K562 (cell line): ENCODE results near the gene SIGLEC9. TPM values are rescaled to one million over a fixed set of nuclear protein-coding genes. Genes with fewer than 3 reads are reported as not detected.

Experiments
- ATAC-seq: fragments of 200-7000 bp; cut with Tn5 transposase; 3 replicates; pipeline ENCODE4 v1.9.1; 2020; ENCODE audit warnings: moderate library complexity
- BruUV-seq: library from RNA; stranded (reverse); fragments of 400-500 nt; replicated peaks from 2 replicates; lab custom pipeline; 2021; lab: Mats Ljungman, UMichigan
- CTCF ChIA-PET: fragments of 300-600 bp; formaldehyde crosslinking; extraction: SDS; loops from one replicate; lab custom pipeline; 2021; ENCODE audit warnings: low intra/inter-chr PET ratio; lab: Yijun Ruan, JAX
- POLR2A ChIA-PET: fragments of 300-600, 350-650 bp; sonication (Branson Sonifier 250); formaldehyde crosslinking; extraction: SDS; loops from one replicate; lab custom pipeline; 2021; ENCODE audit warnings: antibody characterized with exemption, inconsistent platforms; lab: Yijun Ruan, JAX
- DNase-seq, 4 experiments: peaks; one replicate each; pipeline versions ENCODE4 v3.0.0 to v3.0.0-alpha.2; 2011 to 2018; ENCODE audit warnings: low spot score in 3 of 4, mixed read lengths in 3 of 4; ENCODE audit errors: extremely low read depth in 1 of 4
- FAIRE-seq: peaks from 2 replicates; lab custom pipeline; 2011; peaks lifted over from hg19 to GRCh38; lab: Jason Lieb, UNC
- H2AFZ ChIP-seq: 2 replicates; pipeline ENCODE4 v1.6.0; 2011; ENCODE audit warnings: low read depth, low read length, control low read depth, inconsistent platforms
- H3K27ac ChIP-seq: fragments of 200-600 bp; 3 replicates; pipeline ENCODE4 v1.8.0; 2011; ENCODE audit warnings: low read depth, mild to moderate bottlenecking, control low read depth, inconsistent platforms, low read length, moderate library complexity, mixed read lengths; ENCODE audit errors: extremely low read depth
- H3K27me3 ChIP-seq, 2 experiments: fragments of 300-600 bp in 1 of 2; 2 replicates in 1 of 2; 3 replicates in 1 of 2; pipeline versions ENCODE4 v1.6.0 to v1.8.0; 2011; ENCODE audit warnings: inconsistent platforms in 2 of 2, low read length in 2 of 2, mild to moderate bottlenecking in 1 of 2, mixed read lengths in 1 of 2, moderate library complexity in 1 of 2; ENCODE audit not compliant: control insufficient read depth in 2 of 2, insufficient read depth in 2 of 2
- H3K36me3 ChIP-seq: fragments of 300-600 bp; 3 replicates; pipeline ENCODE4 v1.8.0; 2011; ENCODE audit warnings: mild to moderate bottlenecking, low read length, inconsistent platforms; ENCODE audit not compliant: control insufficient read depth, insufficient read depth
- H3K4me1 ChIP-seq, 2 experiments: fragments of 200-600 bp in 1 of 2; replicated peaks in 1 of 2; 2 replicates in 1 of 2; 3 replicates in 1 of 2; pipeline versions ENCODE4 v1.5.1 to v1.8.0; 2011; ENCODE audit warnings: inconsistent platforms in 2 of 2, low read length in 2 of 2, mild to moderate bottlenecking in 1 of 2, mixed read lengths in 1 of 2, moderate library complexity in 1 of 2; ENCODE audit not compliant: control insufficient read depth in 2 of 2, insufficient read depth in 2 of 2
- H3K4me2 ChIP-seq: 2 replicates; pipeline ENCODE4 v1.6.1; 2011; ENCODE audit warnings: low read length, control low read depth, inconsistent platforms, mixed read lengths; ENCODE audit not compliant: insufficient read depth
- H3K4me3 ChIP-seq: fragments of 200-600 bp; sonication (generic), shearing (Covaris generic); 2 replicates; pipeline ENCODE4 v1.5.1; 2016; ENCODE audit warnings: control low read depth, inconsistent platforms
- H3K79me2 ChIP-seq: fragments of 200-600 bp; 3 replicates; pipeline ENCODE4 v1.8.0; 2011; ENCODE audit warnings: low read length, inconsistent platforms; ENCODE audit not compliant: control insufficient read depth, insufficient read depth
- H3K9ac ChIP-seq, 2 experiments: 2 replicates each; pipeline versions ENCODE4 v1.6.0 to v1.6.1; 2011; ENCODE audit warnings: low read depth in 2 of 2, low read length in 2 of 2, control low read depth in 1 of 2, inconsistent platforms in 1 of 2, mild to moderate bottlenecking in 1 of 2, mixed read lengths in 1 of 2; ENCODE audit not compliant: insufficient read depth in 1 of 2
- H3K9me1 ChIP-seq: one replicate; pipeline ENCODE4 v1.6.0; 2011; ENCODE audit warnings: inconsistent platforms, mild to moderate bottlenecking, low read length, moderate library complexity; ENCODE audit not compliant: control insufficient read depth, insufficient read depth
- H3K9me3 ChIP-seq: replicated peaks from 2 replicates; pipeline ENCODE4 v1.5.1; 2011; ENCODE audit warnings: low read depth, low read length, inconsistent platforms; ENCODE audit not compliant: control insufficient read depth, insufficient read depth
- H4K20me1 ChIP-seq: replicated peaks from 2 replicates; pipeline ENCODE4 v1.6.1; 2011; ENCODE audit warnings: low read length, inconsistent platforms, mixed read lengths; ENCODE audit not compliant: control insufficient read depth, insufficient read depth
- ETV5 ChIP-seq: sonication (generic); formaldehyde crosslinking; IDR thresholded peaks from 2 replicates; pipeline ENCODE4 v1.4.0; 2020; ENCODE audit warnings: low read depth, mild to moderate bottlenecking, missing genetic modification reagents
- KLF10 ChIP-seq: fragments of 250-450 bp; sonication (Bioruptor Pico); IDR thresholded peaks from 2 replicates; pipeline ENCODE4 v1.6.1; 2021; ENCODE audit warnings: matching md5 sums
- TAL1 ChIP-seq: fragments of 450-650 bp; IDR thresholded peaks from 2 replicates; pipeline ENCODE4 v1.6.1; 2016; ENCODE audit warnings: mild to moderate bottlenecking
- ZNF239 ChIP-seq: fragments of 250-450 bp; sonication (Bioruptor Pico); IDR thresholded peaks from 2 replicates; pipeline ENCODE4 v1.4.0; 2020; ENCODE audit warnings: mild to moderate bottlenecking
- ZZZ3 ChIP-seq: fragments of 450-650 bp; IDR thresholded peaks from 2 replicates; pipeline ENCODE4 v1.6.1; 2016; ENCODE audit warnings: antibody characterized with exemption, mild to moderate bottlenecking, moderate library complexity
- WGBS: fragments of 100-300 bp; shearing (Covaris generic); methylation state at CpG from one replicate; pipeline ENCODE4 v1.1.6; 2016; ENCODE audit warnings: low coverage, mixed read lengths; ENCODE audit not compliant: insufficient coverage; ENCODE audit errors: missing lambda C conversion rate; 5-methylcytosine and 5-hydroxymethylcytosine counted together
- in situ Hi-C: fragments of 300-500 bp; cut with MboI; formaldehyde crosslinking; loops from 4 replicates; pipeline ENCODE4 v1.15.0; 2018; ENCODE audit warnings: inconsistent platforms, mixed read lengths
- intact Hi-C: fragments of 100-400 bp; cut with micrococcal nuclease; formaldehyde crosslinking; loops from 2 replicates; pipeline ENCODE4 v1.14.2; 2022
- polyA plus RNA-seq, 8 experiments: library from polyadenylated mRNA; depleted of rRNA in 4 of 8; stranded (reverse) in 5 of 8; unstranded in 3 of 8; fragments of >200 nt; fragmentation: Nextera tagmentation in 2 of 8; fragmentation: Illumina TruSeq in 1 of 8; extraction: Ambion mirVana in 2 of 8; extraction: Trizol in 1 of 8; gene quantifications; 2 replicates each; pipeline versions ENCODE4 v1.2.1 to v1.2.3, GENCODE V29; 2011 to 2014; ENCODE audit warnings: inconsistent platforms in 1 of 8, missing spikeins in 1 of 8
- total RNA-seq, 7 experiments: library from RNA; depleted of rRNA in 6 of 7; stranded (reverse); fragments of >200 nt in 6 of 7; fragmentation: Illumina TruSeq in 2 of 7; extraction: Trizol in 2 of 7; gene quantifications; 2 replicates each; pipeline versions ENCODE4 v1.2.1 to v1.2.3, GENCODE V29; 2011 to 2021; ENCODE audit warnings: low replicate concordance in 1 of 7
- TF ChIP-seq, protein P1 (sequence below): sonication (generic); IDR thresholded peaks from 2 replicates; pipeline ENCODE4 v1.6.1; 2016
- TF ChIP-seq, protein P2 (sequence below): IDR thresholded peaks from 2 replicates; pipeline ENCODE4 v1.6.1; 2011; ENCODE audit warnings: borderline replicate concordance, low read depth, mild to moderate bottlenecking, moderate library complexity, low read length; ENCODE audit not compliant: insufficient read depth, poor library complexity, severe bottlenecking
- TF ChIP-seq, protein P3 (sequence below): sonication (generic); formaldehyde crosslinking; IDR thresholded peaks from 2 replicates; pipeline ENCODE4 v1.8.0; 2023; ENCODE audit warnings: missing genetic modification reagents, mild to moderate bottlenecking, borderline replicate concordance

Gene SIGLEC9
- total and polyA plus RNA-seq, 9 of the 15 experiments (the other 6 are each of a cell fraction or from before 2014, with no cell fraction given) = 0.09 to 0.34 (median 0.22) TPM; not detected in 4

DNA sequence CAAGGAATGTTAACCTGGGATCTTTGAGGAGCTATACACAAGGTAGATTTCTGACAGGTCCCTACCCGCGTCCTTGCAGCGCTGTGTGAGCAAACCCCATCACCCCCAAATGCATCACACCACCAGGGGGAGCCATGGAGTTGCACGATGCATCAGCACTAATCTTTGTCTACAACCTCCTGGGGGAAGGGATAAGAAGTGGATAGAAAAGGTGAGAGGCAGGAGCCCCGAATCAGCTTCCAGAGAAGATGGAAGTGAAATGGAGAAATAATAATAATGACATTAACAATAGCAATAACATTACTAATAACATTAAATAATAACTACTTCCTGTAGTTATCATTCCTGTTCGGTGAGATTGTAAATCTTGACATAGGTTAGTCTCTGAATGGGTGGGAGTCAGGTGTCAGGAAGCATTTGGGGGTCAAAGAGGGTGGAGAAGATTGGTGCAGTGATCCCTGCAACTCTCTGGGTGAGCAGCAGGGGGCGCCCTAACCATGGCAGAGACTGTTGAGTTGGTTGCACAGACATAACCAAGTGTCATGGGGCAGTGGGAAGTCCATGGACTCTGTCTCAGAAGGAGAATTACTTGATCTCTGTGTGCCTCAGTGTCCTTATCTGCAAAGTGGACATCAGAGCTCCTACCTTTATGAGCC, 33.9 kb downstream of the SIGLEC9 start:
- peak; percentile 97 for FAIRE-seq
- Histone ChIP-seq H3K27ac (peak overlapping the region; percentile 34; the same call in 1 of the 3 replicates), H3K4me2 (no peak overlapping the region; the same call in 1 of the 2 replicates), H3K9ac (no peak overlapping the region), H3K36me3 (no peaks in the 10 kb centered on the region), H3K27me3 (peaks cover 3 to 18% of the 10 kb centered on the region in 2 experiments; a peak in 3 of 5 replicates), H3K9me3 (no peaks in the 10 kb centered on the region), H3K4me1 (peaks cover 0 to 9% of the 10 kb centered on the region in 2 experiments; a peak in 2 of 5 replicates), H3K4me3 (no peak overlapping the region), H4K20me1 (no peaks in the 10 kb centered on the region; the same call in 1 of the 2 replicates), H3K79me2 (no peaks in the 10 kb centered on the region), H3K9me1 (no peaks in the 10 kb centered on the region), H2AFZ (peak overlapping the region; percentile 49; the same call in 1 of the 2 replicates)
- intact Hi-C loops (loop anchor here (1.0 to 10.0 kb wide), 3 partner anchors 11 to 496 kb away; no protein-coding TSS in a partner anchor), in situ Hi-C loops (loop anchor here (5.0 to 25.0 kb wide), 2 partner anchors 99 to 504 kb away; no protein-coding TSS in a partner anchor)
- peak; percentile 96 for ATAC-seq
- no TSS peak for BruUV-seq
- CTCF ChIA-PET = interaction anchor here (0.5 to 2.1 kb wide), 10 partner anchors 11 to 479 kb away, joined by 3 to 34 read pairs (median 3); no protein-coding TSS in a partner anchor
- POLR2A ChIA-PET = interaction anchor here (0.6 to 1.4 kb wide), 4 partner anchors 10 to 121 kb away, joined by 3 to 5 read pairs (median 3); no protein-coding TSS in a partner anchor
- 7% methylated on average over 7 of the region's 7 CpGs for WGBS
- peak; percentile 73 to 85 (median 78) for DNase-seq
- TF ChIP-seq KLF10 (no peak), ZNF239 (CRISPR knock-in tag) (no peak; the same call in 1 of the 2 replicates), TAL1 (peak; percentile 16; the same call in 1 of the 2 replicates), ETV5 (CRISPR knock-in tag) (no peak), ZZZ3 (no peak)
- TF ChIP-seq, protein P1, sequence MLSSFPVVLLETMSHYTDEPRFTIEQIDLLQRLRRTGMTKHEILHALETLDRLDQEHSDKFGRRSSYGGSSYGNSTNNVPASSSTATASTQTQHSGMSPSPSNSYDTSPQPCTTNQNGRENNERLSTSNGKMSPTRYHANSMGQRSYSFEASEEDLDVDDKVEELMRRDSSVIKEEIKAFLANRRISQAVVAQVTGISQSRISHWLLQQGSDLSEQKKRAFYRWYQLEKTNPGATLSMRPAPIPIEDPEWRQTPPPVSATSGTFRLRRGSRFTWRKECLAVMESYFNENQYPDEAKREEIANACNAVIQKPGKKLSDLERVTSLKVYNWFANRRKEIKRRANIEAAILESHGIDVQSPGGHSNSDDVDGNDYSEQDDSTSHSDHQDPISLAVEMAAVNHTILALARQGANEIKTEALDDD = no peak
- TF ChIP-seq, protein P2, sequence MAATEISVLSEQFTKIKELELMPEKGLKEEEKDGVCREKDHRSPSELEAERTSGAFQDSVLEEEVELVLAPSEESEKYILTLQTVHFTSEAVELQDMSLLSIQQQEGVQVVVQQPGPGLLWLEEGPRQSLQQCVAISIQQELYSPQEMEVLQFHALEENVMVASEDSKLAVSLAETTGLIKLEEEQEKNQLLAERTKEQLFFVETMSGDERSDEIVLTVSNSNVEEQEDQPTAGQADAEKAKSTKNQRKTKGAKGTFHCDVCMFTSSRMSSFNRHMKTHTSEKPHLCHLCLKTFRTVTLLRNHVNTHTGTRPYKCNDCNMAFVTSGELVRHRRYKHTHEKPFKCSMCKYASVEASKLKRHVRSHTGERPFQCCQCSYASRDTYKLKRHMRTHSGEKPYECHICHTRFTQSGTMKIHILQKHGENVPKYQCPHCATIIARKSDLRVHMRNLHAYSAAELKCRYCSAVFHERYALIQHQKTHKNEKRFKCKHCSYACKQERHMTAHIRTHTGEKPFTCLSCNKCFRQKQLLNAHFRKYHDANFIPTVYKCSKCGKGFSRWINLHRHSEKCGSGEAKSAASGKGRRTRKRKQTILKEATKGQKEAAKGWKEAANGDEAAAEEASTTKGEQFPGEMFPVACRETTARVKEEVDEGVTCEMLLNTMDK = peak; percentile 38
- TF ChIP-seq, protein P3, sequence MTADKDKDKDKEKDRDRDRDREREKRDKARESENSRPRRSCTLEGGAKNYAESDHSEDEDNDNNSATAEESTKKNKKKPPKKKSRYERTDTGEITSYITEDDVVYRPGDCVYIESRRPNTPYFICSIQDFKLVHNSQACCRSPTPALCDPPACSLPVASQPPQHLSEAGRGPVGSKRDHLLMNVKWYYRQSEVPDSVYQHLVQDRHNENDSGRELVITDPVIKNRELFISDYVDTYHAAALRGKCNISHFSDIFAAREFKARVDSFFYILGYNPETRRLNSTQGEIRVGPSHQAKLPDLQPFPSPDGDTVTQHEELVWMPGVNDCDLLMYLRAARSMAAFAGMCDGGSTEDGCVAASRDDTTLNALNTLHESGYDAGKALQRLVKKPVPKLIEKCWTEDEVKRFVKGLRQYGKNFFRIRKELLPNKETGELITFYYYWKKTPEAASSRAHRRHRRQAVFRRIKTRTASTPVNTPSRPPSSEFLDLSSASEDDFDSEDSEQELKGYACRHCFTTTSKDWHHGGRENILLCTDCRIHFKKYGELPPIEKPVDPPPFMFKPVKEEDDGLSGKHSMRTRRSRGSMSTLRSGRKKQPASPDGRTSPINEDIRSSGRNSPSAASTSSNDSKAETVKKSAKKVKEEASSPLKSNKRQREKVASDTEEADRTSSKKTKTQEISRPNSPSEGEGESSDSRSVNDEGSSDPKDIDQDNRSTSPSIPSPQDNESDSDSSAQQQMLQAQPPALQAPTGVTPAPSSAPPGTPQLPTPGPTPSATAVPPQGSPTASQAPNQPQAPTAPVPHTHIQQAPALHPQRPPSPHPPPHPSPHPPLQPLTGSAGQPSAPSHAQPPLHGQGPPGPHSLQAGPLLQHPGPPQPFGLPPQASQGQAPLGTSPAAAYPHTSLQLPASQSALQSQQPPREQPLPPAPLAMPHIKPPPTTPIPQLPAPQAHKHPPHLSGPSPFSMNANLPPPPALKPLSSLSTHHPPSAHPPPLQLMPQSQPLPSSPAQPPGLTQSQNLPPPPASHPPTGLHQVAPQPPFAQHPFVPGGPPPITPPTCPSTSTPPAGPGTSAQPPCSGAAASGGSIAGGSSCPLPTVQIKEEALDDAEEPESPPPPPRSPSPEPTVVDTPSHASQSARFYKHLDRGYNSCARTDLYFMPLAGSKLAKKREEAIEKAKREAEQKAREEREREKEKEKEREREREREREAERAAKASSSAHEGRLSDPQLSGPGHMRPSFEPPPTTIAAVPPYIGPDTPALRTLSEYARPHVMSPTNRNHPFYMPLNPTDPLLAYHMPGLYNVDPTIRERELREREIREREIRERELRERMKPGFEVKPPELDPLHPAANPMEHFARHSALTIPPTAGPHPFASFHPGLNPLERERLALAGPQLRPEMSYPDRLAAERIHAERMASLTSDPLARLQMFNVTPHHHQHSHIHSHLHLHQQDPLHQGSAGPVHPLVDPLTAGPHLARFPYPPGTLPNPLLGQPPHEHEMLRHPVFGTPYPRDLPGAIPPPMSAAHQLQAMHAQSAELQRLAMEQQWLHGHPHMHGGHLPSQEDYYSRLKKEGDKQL (CRISPR knock-in tag) = no peak
